Ishikawa (cell line): ENCODE measurements around the gene NAGK.

ENCODE experiments used
- MAX ChIP-seq: IDR thresholded peaks from 2 replicates; pipeline ENCODE4 v1.6.1; 2012
- TAF1 ChIP-seq: IDR thresholded peaks from 2 replicates; pipeline ENCODE4 v1.6.1; 2012; ENCODE audit warnings: low read depth, mild to moderate bottlenecking

DNA sequence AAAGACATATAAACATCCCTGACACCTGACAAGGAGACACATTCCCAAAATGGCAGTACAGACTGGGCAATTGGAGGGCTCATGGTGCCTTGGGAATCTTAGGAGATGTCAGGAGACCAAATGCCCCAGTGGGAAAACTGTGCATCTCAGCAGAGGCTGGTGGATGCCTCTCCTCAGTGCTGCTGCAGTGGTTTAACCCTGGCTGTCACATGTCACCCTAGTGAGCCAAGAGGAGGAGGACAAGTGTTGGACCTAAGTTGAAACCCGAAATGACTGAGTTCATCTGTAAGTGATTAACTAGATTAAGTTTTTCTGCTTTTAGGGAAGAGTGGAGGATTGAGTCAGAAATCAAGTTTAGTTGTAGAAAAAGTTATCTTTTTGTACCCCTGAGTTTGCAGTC, 5.2 kb upstream of the NAGK start:
- TF ChIP-seq MAX (no peak), TAF1 (no peak)
